Measurements from ENCODE around the gene DYNLRB1. TPM values are rescaled to one million over a fixed set of nuclear protein-coding genes. Genes with fewer than 3 reads are reported as not detected.
"Not testable (repeated sequence)": the region's sequence is repeated elsewhere in the genome, so short reads cannot be mapped to it uniquely, and the experiment has no call there.

The DYNLRB1 gene
- total RNA-seq, 1 donor from 2014 or later: 208 TPM

DNA sequence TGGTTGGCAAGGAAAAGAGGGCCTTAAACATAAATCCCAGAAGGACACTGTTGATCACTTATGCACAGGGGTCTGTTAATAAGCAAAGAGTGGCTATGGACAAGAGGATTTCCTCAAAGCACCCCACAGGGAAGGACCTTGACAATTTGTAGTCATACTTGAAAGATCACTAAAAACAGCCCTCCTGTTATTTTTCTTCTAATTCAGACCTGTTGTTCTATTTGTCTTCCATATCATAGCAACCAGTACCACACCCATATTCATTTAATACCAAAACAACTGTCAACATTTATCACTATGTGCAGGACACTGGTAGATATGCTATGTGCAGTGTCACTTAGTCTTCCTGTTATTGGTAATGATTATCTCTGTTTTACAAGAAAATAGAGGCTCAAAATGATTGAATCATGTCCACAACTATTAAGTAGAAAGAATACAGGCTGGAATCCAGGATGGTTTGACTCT is 3.2 kb upstream of the DYNLRB1 start:
- Mint-ChIP-seq H3K27ac (peak overlapping the region; percentile 81), H3K4me1 (ENCODE audit: low read depth) (peaks cover 41% of the 10 kb centered on the region), H3K9me3 (ENCODE audit: low read depth) (no peaks in the 10 kb centered on the region), H3K36me3 (ENCODE audit: insufficient read depth) (peaks cover 15% of the 10 kb centered on the region), H3K4me3 (ENCODE audit: low read depth) (no peak overlapping the region), H3K27me3 (no peaks in the 10 kb centered on the region)
- DNase-seq (ENCODE audit: low spot score, unreplicated experiment): no peak
- TF ChIP-seq, protein P1, sequence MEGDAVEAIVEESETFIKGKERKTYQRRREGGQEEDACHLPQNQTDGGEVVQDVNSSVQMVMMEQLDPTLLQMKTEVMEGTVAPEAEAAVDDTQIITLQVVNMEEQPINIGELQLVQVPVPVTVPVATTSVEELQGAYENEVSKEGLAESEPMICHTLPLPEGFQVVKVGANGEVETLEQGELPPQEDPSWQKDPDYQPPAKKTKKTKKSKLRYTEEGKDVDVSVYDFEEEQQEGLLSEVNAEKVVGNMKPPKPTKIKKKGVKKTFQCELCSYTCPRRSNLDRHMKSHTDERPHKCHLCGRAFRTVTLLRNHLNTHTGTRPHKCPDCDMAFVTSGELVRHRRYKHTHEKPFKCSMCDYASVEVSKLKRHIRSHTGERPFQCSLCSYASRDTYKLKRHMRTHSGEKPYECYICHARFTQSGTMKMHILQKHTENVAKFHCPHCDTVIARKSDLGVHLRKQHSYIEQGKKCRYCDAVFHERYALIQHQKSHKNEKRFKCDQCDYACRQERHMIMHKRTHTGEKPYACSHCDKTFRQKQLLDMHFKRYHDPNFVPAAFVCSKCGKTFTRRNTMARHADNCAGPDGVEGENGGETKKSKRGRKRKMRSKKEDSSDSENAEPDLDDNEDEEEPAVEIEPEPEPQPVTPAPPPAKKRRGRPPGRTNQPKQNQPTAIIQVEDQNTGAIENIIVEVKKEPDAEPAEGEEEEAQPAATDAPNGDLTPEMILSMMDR (IDR thresholded peaks at IDR 0.05; ENCODE audit: unreplicated experiment): no peak

DNA sequence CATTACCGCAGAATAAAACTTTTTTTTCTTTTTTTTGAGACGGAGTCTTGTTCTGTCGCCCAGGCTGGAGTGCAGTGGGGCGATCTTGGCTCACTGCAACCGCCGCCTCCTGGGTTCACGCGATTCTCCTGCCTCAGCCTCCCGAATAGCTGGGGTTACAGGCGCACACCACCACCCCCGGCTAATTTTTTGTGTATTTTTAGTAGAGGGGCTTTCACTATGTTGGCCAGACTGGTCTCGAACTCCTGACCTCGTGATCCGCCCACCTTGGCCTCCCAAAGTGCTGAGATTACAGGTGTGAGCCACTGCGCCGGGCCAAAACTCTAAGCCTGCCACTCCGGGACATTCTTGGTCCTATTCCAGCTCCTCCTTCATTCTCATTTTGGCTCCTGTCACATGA is 2.2 kb upstream of the DYNLRB1 start:
- H3K36me3 Mint-ChIP-seq (ENCODE audit: insufficient read depth): peaks cover 13% of the 10 kb centered on the region
- H3K9me3 Mint-ChIP-seq (ENCODE audit: low read depth); DNase-seq (ENCODE audit: low spot score, unreplicated experiment); H3K27me3 Mint-ChIP-seq: not testable (repeated sequence)
- H3K4me1 Mint-ChIP-seq (ENCODE audit: low read depth): peaks cover 45% of the 10 kb centered on the region
- peak overlapping the region; percentile 93 for H3K4me3 Mint-ChIP-seq (ENCODE audit: low read depth)
- peak overlapping the region; percentile 60 for H3K27ac Mint-ChIP-seq

DNA sequence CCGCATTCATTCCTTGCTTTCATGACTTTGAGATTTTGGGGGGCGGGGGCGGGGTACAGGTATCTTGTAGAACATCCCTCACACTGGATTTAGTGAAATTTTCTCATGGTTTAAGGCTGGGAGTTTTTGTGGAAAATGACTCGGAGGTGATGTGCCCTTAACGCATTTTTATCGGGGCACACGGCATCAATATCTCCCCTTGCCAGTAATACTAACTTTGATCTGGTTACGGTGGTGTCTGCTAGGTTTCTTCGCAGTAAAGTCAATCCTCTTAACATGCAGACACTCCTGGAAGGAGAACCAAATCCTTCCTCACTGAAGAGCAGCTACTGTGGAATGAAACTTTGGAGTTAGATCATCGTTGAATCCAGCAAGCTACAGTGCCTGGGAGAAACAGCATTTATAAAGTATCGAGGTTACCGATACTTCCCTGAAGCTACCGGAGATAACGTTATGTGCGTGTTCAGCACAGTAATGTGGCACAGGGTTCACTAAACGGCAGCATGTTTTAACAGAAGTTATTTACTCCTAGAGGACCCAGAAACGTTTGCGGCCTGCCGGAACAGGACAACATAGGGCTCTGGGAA is 1.2 kb upstream of the DYNLRB1 start:
- H3K27ac Mint-ChIP-seq: peak overlapping the region; percentile 99
- no peak for DNase-seq (ENCODE audit: low spot score, unreplicated experiment)
- H3K9me3 Mint-ChIP-seq (ENCODE audit: low read depth): no peaks in the 10 kb centered on the region
- H3K27me3 Mint-ChIP-seq: no peaks in the 10 kb centered on the region
- TF ChIP-seq, protein P1 (IDR thresholded peaks at IDR 0.05; ENCODE audit: unreplicated experiment): no peak
- H3K4me3 Mint-ChIP-seq (ENCODE audit: low read depth): peak overlapping the region; percentile 93
- peaks cover 15% of the 10 kb centered on the region for H3K36me3 Mint-ChIP-seq (ENCODE audit: insufficient read depth)
- peaks cover 45% of the 10 kb centered on the region for H3K4me1 Mint-ChIP-seq (ENCODE audit: low read depth)

DNA sequence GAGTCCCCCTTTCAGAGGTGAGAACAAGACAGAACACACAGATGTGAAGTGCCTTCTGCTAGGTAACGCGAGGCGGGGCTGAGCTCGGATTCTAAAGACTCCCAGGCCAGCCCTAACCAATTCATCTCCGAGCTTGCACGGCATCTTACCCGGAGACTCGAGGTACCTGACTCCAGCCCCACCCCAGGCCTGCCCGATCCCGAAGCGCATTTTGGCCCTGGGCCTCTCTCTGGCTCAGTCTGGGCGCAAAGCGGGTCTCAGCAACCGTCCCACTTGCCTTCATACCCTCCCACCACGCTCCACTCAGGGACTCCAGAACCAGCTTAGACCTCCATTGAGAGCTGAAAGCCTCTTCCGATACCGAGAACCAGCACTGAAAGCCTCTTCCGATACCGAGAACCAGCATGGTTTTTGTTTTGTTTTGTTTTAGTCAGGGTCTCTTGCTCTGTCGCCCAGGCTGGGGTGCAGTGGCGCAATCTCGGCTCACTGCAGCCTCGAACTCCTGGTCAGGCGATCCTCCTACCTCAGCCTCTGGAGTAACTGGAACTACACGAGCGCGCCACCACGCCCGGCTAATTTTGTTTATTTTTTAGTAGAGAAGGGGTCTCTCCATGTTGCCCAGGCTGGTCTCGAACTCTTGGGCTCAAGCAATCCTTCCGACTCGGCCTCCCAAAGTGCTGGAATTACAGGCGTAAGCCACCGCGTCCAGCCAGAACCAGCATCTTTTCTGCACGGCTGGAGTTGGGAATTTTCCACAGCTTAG is 557 bp upstream of the DYNLRB1 start:
- no peaks in the 10 kb centered on the region for H3K9me3 Mint-ChIP-seq (ENCODE audit: low read depth)
- peak overlapping the region; percentile 99 for H3K27ac Mint-ChIP-seq
- no peaks in the 10 kb centered on the region for H3K27me3 Mint-ChIP-seq
- H3K4me3 Mint-ChIP-seq (ENCODE audit: low read depth): peak overlapping the region; percentile 93
- TF ChIP-seq, protein P1 (IDR thresholded peaks at IDR 0.05; ENCODE audit: unreplicated experiment): no peak
- peaks cover 45% of the 10 kb centered on the region for H3K4me1 Mint-ChIP-seq (ENCODE audit: low read depth)
- H3K36me3 Mint-ChIP-seq (ENCODE audit: insufficient read depth): peaks cover 15% of the 10 kb centered on the region
- DNase-seq (ENCODE audit: low spot score, unreplicated experiment): peak; percentile 62

DNA sequence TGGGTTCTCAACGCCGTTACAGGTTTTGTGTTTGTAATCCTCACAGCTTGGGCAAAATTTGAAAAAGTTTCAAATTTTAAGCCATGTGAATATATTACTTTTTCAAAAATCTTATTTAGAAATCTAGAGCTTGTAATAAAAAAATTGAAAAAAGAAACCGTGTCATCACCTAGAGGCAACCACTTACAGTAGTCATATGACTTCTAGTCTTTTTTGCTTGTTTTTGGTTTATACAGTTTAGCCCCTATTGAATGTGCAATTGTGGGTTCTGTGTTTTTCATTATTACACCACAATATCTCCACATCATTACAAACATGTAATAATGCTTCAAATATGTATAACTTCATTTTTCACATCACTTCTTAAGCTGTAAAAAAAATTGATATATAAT is 888 bp downstream of the DYNLRB1 start:
- H3K27ac Mint-ChIP-seq: peak overlapping the region; percentile 99
- no peaks in the 10 kb centered on the region for H3K27me3 Mint-ChIP-seq
- H3K4me3 Mint-ChIP-seq (ENCODE audit: low read depth): peak overlapping the region; percentile 93
- TF ChIP-seq, protein P1 (IDR thresholded peaks at IDR 0.05; ENCODE audit: unreplicated experiment): no peak
- peaks cover 15% of the 10 kb centered on the region for H3K36me3 Mint-ChIP-seq (ENCODE audit: insufficient read depth)
- peaks cover 34% of the 10 kb centered on the region for H3K4me1 Mint-ChIP-seq (ENCODE audit: low read depth)
- DNase-seq (ENCODE audit: low spot score, unreplicated experiment): no peak
- H3K9me3 Mint-ChIP-seq (ENCODE audit: low read depth): no peaks in the 10 kb centered on the region

DNA sequence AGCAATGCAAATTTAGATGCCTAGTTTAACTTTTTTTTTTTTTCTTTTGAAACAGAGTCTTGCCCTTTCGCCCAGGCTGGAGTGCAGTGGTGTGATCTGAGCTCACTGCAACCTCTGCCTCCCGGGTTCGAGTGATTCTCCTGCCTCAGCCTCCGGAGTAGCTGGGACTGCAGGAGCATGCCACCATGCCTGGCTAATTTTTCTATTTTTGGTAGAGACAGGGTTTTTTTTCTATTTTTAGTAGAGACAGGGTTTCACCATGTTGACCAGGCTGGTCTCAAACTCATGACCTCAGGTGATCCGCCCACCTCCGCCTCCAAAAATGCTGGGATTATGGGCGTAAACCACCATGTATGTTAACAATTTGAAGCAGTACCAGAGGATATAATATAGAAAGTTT is 2.6 kb downstream of the DYNLRB1 start:
- not testable (repeated sequence) for DNase-seq (ENCODE audit: low spot score, unreplicated experiment); H3K27ac Mint-ChIP-seq; H3K27me3 Mint-ChIP-seq; H3K4me3 Mint-ChIP-seq (ENCODE audit: low read depth); H3K9me3 Mint-ChIP-seq (ENCODE audit: low read depth)
- Mint-ChIP-seq H3K4me1 (ENCODE audit: low read depth) (peaks cover 30% of the 10 kb centered on the region), H3K36me3 (ENCODE audit: insufficient read depth) (peaks cover 15% of the 10 kb centered on the region)

DNA sequence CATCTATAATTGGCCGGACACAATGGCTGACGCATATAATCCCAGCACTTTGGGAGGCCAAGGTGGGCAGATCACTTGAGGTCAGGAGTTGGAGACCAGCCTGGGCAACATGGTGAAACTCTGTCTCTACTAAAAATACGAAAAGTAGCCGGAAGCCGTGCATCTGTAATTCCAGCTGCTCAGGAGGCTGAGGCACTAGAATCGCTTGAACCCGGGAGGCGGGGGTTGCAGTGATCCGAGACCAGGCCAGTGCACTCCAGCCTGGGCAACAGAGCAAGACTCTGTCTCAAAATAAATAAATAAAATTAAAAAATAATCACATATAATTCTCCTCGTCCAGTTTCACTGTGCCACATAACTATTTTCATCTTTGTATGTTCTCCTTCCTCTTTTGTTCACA is 3.6 kb downstream of the DYNLRB1 start:
- Mint-ChIP-seq H3K4me1 (ENCODE audit: low read depth) (peaks cover 25% of the 10 kb centered on the region), H3K36me3 (ENCODE audit: insufficient read depth) (peaks cover 14% of the 10 kb centered on the region)
- H3K27me3 Mint-ChIP-seq; H3K9me3 Mint-ChIP-seq (ENCODE audit: low read depth); DNase-seq (ENCODE audit: low spot score, unreplicated experiment); H3K27ac Mint-ChIP-seq; H3K4me3 Mint-ChIP-seq (ENCODE audit: low read depth): not testable (repeated sequence)
